Inflammatory macrophage treated with lipopolysaccharide for 4 hours (primary cell): ENCODE data around the gene CTR9.
"Not testable (repeated sequence)": the region's sequence is repeated elsewhere in the genome, so short reads cannot be mapped to it uniquely, and the experiment has no call there.

ENCODE experiments used
- DNase-seq: peaks from one replicate; pipeline ENCODE4 v3.0.0-alpha.2; 2020

The CTR9 gene

DNA sequence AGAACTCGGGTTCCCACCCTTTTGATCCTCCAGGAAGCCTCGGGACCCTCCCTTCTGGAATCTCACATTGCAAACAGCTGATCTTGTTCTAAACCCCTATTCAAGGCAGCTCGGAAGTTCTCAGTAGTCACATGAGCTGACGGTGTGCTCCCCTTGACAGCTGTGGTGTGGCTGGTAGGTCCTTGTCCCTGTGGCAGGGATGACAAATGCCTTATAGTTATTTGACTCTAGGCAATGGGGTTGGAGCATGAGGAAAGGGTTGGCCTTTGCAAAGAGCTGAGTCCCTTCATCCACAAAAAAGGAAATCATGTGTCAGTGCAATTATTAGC is 34.1 kb downstream of the CTR9 start:
- DNase-seq: no peak

DNA sequence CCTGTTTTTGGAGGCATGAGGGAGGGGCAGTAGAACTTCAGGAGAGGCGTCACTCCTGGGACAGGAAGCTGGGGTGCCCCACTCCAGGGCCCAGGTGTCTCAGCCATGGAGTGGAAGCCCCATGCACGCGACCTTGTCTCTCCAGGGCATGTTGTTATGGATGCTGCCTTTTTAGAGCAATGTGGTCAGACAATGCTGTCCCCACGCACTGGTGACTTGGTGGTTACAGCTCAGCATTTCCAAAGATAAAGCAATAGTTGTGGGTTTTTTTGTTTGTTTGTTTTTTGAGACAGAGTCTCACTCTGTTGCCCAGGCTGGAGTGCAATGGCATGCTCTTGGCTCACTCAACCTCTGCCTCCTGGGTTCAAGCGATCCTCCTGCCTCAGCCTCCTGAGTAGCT is 35.4 kb downstream of the CTR9 start:
- DNase-seq: peak; percentile 45

DNA sequence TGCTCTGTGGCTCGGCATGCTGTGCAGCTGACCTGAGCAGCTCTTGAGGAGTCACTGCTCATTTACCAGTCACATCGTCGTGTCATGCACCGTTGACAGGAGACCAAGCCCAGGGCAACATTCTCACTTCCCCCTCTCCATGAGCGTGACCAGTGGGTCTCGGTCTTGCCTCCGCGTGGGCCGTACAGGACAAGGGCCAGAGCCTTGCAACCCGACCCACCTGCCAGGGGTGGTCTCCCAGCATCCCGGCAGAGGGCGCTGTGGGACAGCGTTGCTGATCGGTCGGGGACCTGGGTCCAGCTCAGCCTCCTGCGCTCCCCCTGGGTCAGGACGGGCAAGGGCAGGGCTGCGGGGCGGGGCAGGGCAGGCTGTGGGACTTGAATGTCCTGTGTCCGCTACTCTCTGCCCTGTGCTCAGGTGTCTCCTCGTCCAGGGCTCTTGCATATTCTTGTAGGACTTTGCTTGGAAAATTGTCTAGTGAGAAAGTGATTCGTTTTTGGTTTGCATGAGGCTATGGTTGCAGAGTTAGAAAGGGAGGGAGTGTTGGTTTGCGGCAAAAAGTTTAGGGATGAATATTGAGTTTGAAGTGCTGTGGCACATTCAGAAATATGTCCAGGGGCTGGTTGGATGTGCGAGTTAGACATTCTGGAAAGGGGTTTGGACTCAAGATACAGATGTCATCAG is 41.5 kb downstream of the CTR9 start:
- peak; percentile 77 for DNase-seq

DNA sequence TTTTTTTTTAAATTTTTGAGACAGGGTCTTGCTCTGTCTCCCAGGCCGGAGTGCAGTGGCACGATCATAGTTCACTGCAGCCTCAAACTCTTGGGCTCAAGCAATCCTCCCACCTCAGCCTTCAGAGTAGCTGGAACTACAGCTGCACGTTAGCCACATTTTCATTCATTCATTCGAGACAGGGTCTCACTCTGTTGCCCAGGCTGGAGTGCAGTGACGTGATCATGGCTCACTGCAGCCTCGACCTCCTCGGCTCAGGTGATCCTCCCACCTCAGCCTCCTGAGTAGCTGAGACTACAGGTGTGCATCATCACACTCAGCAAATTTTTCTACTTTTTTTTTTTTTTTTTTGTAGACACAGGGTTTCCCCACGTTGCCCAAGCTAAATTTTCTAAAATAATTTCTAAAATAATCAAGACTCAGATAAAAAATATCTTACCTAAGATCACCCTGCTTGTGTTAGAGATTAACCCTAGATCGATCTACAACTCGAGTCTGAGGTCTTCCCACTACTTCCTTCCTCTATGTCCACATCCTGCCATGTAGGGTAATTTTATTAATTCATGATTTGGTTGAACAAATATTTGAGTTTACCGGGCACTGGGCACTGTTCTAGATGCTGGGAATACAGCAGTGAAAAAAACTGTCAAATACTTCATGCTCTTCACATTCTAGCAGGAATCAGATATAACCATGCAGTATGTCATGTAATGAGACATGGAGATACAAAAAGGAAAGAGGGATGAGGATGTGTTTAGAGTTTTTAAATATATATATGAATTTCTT is 42.6 kb downstream of the CTR9 start:
- DNase-seq: no peak

DNA sequence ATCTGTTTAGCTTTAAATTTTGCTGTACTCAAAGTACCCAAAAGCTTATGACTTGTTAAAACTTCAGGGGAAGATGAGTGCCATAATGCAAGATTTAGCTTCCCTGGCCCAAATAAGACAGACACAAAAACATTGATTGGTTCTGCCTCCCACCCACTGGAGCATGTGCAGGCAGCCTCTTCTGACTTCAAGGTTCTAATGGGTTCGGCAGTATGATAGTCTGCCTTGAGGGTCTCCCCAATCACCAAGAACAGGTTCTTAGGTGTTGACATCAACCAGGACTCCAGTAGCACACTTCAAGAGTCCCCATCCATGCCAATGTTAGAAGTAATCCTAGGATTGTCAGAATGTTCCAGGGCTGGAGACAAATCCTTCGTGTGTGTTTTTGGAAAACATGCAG is 45.1 kb downstream of the CTR9 start:
- DNase-seq: no peak

DNA sequence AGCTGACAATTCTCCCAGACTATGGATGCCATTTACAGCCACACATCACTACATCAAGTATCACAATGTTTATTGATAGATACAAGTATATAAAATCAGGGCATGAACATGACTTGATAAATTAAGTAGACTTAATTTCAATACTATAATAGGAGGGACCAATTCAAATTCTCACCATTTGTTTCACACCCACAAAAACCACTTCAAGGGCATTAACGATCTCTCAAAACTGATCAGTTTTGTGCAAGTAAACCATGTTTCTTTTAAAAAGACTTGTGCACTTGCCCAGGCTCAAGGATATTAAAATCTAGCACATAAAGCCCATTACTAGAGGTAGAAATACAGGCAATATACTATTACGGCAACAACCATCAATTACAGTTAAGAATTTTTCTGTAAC is 46.0 kb downstream of the CTR9 start:
- DNase-seq: no peak

DNA sequence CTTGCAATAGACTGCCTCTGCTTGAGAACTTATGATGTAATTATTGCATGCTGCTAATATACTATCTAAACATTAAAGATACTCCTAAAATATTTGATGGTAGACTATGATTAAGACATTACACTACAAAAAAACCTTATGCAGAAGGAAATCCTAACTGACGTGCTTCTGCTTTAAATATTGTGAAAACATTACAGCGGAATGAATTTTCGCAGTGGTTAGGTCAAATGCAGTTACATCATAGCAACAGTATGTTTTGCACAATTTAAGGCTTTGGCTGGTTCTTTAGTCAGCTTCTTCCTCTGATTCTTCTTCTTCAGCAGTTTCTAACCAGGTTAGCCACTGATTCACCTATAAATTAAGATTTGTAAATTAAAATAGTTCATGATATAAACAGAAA is 46.5 kb downstream of the CTR9 start:
- DNase-seq: peak; percentile 91

DNA sequence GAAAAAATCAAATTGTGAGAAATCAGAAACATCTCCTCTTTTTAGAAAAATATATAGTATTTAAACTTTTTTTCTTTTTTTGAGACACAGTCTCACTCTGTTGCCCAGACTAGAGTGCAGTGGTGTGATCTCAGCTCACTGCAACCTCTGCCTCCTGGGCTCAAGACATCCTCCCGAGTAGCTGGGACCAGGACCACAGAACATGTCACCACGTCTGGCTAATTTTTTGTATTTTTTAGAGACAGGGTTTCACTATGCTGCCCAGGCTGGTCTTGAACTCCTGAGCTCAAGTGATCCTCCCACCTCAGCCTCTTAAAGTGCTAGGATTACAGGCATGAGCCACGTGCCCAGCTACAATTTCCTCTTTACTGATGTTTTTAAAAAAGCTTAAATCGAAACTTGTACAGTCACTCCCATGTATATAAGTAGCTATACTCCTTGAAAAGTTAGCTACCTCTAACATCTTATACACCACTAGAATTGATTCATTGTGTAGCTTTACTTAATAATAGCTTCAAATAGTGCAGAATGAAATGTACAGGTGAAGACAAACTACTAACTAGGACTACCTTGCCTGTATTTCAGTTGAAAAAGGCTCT is 47.4 kb downstream of the CTR9 start:
- DNase-seq: peak; percentile 66

DNA sequence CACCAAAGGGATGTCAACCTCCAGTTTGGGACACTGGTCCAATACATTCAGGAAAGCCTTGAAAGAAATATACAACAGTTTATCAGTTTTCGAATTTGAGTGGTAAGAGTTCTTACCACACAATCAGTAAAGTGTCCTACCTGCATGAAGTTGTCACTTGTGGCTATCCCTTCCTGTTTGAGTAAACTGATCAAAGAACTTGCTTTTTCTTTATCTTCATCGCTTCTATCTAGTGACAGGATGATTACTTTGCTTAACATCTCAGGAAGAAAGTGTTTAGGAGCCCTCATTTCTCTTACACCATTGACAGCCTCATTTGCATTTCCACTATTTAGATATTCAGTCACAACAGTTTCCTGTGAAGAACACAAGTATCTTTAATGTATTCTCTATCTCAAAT is 49.2 kb downstream of the CTR9 start:
- DNase-seq: no peak

DNA sequence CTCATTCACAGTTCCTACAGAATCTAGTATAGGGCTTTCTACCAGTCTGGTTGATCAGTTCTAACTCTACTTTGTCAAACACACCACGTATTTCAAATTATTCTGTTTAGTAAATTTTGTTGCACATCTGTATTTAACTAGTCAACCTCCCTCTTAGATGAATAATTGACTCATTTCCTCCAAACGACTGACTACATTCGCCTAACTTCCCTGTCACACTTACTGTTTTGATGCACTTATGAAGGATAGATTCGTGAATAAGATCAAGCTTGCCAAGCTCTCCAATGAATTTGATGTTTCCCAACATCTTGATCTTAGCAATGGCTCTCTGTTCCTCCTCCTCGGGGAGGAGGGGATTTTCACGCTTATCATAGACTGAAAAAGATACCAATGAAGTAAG is 52.6 kb downstream of the CTR9 start:
- DNase-seq: peak; percentile 29

DNA sequence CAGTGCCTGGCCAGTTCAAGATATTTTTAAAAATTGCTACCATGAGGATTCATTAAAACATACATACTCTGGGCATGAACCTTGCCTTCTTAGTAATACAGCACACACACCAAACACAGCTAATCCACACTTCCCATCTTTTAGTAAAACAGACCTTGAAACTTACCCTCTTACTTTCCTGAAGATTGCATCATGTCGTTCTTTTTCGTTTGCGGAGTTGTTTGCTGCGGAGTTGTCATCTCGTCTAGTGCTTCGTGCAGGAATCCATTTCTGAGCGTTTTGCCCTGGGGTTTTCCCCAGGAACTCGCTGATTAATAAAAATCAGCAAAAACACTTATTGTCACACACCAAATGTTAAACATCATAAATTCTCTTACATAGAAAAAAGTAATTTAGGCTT is 54.7 kb downstream of the CTR9 start:
- DNase-seq: no peak

DNA sequence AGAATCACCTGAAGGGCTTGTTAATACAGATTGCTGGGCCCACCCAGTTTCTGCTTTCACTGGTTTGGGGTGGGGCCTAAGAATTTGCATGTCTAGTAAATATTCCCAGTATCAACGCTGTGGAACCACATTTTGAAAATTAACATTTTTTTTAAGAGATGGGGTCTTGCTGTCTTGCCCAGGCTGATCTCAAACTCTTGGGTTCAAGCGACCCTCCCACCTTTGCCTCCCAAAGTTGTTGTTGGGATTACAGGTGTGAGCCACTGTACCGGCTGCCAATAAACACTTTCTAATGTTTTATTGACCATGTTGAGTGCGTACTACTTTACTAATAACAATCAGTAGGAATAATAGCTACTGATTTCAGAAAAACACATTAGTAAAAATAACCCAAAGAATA is 55.2 kb downstream of the CTR9 start:
- DNase-seq: no peak

DNA sequence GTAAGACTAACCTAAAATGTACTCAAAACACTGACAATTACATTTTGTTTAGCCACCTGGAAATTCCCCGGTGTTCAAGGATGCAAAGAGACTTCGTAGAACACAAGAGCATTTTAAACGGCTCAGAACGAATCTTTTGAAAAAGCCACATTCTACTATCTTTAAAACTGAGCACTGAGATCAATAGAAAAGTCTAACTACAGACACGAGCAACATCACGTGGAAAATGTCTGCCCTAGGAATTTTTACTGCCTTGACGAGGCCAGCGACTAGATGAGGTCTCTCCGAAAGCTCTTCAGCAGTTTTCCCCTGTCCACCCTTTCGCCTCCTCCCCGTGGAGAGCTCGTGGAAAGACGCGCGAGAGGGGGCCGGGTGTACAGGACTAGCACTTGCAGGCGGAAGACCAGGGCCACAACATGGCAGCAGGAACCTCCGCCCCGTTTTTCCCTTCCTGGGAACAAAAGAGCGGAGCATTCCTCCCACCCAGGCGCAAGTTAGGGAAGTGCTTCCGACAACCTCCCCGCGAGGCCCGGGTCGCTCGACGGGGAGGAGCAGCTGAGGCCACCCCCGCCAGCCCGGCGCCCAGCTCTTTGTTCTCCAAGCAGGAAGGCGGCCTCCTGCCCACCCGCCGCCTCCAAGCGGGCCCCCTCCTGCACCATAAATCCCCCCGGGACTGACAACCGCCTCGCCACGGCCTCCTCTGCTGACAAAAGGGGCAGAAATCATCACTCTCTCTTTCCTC is 56.6 kb downstream of the CTR9 start:
- DNase-seq: peak; percentile 76

DNA sequence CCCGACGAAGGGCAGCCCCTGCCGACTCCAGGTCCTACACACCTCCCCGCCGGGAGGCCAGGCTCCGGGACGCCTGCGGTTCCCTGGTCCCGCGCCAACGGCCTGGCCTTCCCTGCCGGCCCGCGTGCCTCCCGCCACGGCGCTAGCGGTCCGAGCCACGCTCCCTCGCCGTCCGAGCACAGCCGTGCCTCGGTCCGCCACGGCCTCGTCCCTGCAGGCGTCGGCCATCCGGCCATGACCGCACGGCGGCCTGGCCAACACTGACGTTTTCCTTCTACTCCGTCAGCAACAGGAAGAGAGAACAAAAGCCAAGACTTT is 57.1 kb downstream of the CTR9 start:
- no peak for DNase-seq

DNA sequence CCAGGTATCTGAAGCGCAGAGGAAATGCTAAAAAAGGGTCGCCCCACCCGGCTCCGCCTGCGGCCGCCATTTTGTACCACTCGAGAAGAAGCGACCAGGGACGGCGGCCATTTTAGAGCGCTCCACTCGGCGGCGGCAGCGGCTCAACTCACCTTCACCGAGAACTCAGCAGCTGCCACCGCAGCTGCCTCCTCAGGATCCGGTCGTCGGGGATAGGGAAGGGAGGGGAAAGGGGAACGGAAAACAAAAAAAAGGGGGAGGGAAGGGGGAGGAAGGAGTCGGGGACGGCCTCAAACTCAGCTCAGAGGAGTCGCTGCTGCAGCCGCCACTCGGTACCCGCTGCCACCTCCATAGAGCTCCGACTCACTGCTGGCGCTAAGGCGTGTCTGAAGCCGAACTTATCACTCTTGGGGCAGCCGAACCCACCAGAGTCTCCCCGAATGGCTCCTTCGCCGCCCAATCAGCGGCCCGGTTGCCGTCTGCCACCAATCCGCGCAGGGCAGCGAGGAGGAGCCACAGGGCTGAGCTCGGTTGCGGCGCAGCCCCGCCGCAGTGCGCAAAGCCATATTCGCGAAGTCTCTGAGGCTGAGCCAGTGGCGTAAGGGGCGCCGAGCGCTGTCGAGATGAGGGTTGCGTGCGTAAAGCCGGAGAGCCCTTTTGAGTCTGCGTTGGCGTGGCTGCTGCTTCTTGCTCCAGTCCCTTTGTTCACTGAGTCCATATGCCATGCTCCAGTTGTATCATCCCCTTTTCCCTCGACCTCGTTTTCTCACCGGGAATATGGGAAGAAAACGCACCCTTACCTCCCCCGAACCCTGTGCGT is 57.7 kb downstream of the CTR9 start, which contains the start of gene EIF4G2:
EIF4G2 (minus strand) TSS at position 374 of the 820 bp plus-strand sequence.
- DNase-seq: peak; percentile 99

DNA sequence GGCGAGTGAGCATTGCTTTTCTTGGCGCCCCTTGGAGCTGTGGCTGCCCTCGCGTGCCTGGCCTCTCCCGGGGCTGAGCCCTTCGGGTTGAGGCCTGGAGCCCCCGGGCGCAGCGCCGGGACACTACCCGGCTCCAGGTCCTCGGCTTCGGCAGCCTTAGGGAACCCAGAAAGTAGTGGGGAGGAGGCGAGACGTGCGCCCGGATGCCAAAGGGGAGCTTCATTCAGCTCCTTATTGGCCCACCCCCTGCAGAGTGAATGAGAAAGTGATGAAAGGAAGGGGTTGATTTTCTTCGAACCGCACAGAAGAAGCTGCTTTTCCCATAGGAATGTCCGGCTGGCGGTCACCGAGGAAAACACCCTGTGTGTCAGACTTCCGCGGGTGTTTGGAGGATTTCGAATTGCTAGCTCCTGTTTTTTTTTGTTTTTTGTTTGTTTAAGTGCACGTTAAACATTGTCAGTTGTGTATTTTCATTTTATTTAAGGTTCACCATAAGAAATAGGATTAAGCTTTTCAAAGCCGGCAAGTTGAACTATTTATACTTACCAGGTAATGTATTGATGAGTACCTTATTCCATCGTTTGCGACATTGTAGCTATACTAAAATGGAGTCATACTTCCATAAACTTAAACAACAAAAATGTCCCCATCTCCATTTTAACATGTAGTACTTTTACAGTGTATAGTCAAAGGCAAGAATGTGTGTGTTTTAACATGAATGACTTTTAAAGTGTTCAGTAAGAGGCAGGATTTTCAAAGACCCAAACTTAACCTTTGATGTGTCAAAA is 58.5 kb downstream of the CTR9 start:
- DNase-seq: no peak

DNA sequence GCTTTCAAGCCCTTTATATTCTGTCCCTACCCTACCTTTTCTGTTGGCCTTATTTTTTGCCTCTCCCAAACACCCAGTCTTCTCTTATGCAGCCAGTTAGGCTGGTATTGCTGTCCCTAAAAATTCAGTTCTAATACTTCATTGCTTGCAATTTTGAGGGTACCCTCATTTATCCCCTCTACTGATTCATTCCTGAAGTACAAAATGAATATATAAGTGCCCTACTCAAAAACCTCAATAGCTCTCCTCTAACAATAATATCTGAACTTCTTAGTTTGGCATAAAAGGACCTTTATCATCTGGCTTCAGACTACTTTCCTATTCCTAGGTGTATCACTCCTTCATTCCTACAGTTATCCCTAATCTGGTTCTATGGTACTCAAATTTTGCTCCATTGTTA is 62.9 kb downstream of the CTR9 start:
- DNase-seq: no peak

DNA sequence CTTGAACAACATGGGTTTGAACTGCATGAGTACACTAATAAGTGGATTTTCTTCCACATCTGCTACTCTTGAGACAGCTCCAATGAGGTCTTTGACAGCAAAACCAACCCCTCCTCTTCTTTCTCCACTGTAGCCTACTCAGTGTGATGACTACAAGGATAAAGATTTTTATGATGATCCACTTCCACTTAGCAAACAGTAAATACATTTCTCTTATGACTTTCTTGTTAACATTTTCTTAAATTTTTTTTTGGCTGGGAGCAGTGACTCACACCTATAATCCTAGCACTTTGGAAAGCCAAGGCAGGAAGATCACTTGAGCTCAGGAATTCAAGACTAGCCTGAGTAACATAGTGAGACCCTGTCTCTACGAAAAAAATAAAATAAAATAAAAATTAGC is 67.5 kb downstream of the CTR9 start:
- no peak for DNase-seq

DNA sequence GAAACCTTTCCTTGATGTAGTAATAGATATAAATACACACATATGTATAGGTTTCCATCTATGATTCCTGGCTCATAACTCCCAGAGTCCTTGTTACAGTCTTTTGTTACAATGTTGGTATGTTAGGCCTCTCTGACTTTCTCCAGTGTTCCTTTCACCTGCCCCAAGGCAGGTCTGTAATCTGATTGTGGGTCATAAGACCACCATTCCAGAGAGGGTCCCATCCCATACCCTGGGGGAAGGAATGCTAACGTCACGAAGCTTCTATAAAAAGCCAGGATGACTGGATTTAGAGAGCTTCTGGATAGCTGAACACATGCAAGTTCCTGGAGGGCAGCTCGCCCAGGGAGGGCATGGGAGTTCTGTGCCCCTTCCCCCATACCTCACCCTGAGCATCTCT is 71.4 kb downstream of the CTR9 start:
- not testable (repeated sequence) for DNase-seq

DNA sequence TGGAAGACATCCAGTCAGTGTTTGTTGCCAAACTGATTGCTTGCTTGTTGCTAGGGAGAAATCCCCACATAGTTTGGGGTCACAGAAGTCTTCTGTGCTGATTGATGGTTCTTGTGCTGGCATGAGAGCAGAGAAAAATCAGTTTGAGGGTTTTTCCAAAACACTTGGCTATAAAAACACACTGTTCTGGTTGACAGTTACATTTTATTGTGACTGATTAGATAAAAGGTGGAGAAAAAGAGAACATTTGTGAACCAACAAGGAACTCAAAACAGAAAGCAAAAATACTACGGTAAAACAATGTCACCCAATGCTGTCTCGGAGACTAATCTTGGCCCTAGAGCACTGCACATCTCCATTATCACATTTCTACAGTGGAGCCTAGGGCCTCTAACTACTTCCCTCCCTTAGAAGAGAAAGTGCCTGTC is 72.1 kb downstream of the CTR9 start:
- DNase-seq: no peak

DNA sequence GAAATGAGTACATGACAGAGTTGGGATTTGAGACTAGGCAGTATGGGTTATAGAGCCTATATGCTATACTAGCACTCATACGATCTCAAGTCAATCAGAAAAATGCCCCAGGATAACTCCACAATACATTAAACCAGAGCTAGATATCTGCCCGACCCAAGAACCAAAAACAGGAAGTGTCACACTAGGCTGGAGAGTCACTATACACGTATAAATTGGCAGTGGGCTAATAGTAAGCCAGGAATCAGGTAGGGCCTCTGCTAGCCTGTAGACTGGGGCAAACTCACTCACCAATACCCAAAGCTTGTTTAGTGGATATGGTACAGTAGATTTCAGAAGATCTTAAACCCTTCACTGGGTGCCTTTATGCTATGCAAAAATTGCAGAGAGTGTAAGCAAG is 73.8 kb downstream of the CTR9 start:
- no peak for DNase-seq

DNA sequence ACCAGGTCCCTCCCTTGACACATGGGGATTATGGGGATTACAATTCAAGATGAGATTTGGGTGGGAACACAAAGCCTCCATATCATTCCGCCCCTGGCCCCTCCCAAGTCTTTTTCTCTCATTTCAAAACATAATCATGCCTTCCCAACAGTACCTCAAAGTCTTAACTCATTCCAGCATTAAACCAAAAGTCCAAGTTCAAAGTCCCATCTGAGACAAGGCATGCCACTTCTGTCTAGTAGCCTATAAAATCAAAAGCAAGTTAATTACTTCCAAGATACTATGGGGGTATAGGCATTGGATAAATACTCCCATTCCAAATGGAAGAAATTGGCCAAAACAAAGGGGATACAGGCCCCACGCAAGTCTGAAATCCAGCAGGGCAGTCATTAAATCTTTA is 77.4 kb downstream of the CTR9 start:
- DNase-seq: no peak
